Activated CD4-positive, alpha-beta T cell treated with anti-CD3 and anti-CD28 coated beads, Interleukin-2, Interleukin-6, amounts not matched to agents 100 ng/mL and 50 ng/mL, durations not matched to agents 16 hours and 8 hours (primary cell): Measurements from ENCODE around the gene POLH.
"Not testable (repeated sequence)": the region's sequence is repeated elsewhere in the genome, so short reads cannot be mapped to it uniquely, and the experiment has no call there.

ENCODE experiments used
- DNase-seq: peaks from one replicate; pipeline ENCODE4 v3.0.0-alpha.2; 2020

The POLH gene

GRCh38 chr6:43634702-43635303 lies 58.8 kb downstream of the POLH start:
- no peak for DNase-seq

GRCh38 chr6:43635387-43636307 lies 59.7 kb downstream of the POLH start, which contains the start of gene MAD2L1BP:
TSS of gene MAD2L1BP (plus strand) at chr6:43635840. CDS start at chr6:43635876, 36 bp downstream.
- DNase-seq = peak; percentile 92

- DNase-seq = peak; percentile 26
These were observed 60.3 kb downstream of the POLH start for GRCh38 chr6:43636308-43636659.

- no peak for DNase-seq
These were observed 64.2 kb downstream of the POLH start for GRCh38 chr6:43639984-43640800.

GRCh38 chr6:43644940-43645612 lies 69.1 kb downstream of the POLH start, which contains the start of gene RSPH9:
TSS of gene RSPH9 (plus strand) at chr6:43645036. CDS start at chr6:43645099, 63 bp downstream.
- DNase-seq = peak; percentile 57

GRCh38 chr6:43645613-43645964 lies 69.6 kb downstream of the POLH start:
- DNase-seq = no peak

- DNase-seq = no peak
These were observed 71.6 kb downstream of the POLH start for GRCh38 chr6:43647613-43648012.

GRCh38 chr6:43648248-43648647 lies 72.3 kb downstream of the POLH start:
- DNase-seq = no peak

- DNase-seq = not testable (repeated sequence)
These were observed 76.8 kb downstream of the POLH start for GRCh38 chr6:43652822-43653221.

- no peak for DNase-seq
These were observed 81.3 kb downstream of the POLH start for GRCh38 chr6:43657221-43657802.

- no peak for DNase-seq
These were observed 82.2 kb downstream of the POLH start for GRCh38 chr6:43658161-43658560.

GRCh38 chr6:43662948-43663347 lies 87.0 kb downstream of the POLH start:
- peak; percentile 28 for DNase-seq
